ENCODE data around the gene LRRC10B.
A peak's percentile ranks its signal among the peaks of the same experiment; 100 is the strongest.

The LRRC10B gene

DNA sequence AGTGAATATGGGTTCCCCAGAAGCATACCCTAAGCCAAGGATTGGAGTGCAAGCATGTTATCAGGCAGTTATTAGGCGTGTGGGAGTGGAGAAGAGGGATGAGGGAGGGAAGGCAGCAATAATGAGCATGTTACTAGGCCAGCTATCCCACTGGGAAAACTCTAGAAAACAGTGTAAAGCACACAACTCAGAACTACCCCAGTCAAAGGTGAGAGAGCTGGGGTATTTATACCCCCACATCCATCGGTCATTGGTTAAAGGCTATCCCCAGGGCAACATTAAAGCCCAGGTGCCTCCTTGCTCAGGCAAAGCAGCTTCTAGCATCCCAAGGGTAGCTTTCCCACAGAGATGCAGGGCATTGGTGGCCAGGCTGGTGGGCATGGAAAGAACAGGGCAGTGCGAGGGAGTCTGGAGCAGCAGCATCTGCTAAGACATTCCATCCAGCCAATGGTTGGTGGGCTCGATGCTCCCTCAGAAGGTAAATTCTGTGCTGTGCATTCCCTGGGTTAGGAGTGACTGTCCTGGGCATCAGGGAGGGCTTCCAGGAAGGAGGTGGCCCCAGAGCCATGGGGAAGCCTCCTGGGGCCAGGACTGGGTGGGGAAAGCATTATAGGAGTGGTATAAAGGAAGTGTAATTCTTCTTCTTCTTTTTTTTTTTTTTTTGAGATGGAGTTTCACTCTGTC is 21.1 kb upstream of the LRRC10B start:
- DNase-seq = no peak

- no peak for DNase-seq
Observed at GRCh38 chr11:61488651-61489291, 19.8 kb upstream of the LRRC10B start.

DNA sequence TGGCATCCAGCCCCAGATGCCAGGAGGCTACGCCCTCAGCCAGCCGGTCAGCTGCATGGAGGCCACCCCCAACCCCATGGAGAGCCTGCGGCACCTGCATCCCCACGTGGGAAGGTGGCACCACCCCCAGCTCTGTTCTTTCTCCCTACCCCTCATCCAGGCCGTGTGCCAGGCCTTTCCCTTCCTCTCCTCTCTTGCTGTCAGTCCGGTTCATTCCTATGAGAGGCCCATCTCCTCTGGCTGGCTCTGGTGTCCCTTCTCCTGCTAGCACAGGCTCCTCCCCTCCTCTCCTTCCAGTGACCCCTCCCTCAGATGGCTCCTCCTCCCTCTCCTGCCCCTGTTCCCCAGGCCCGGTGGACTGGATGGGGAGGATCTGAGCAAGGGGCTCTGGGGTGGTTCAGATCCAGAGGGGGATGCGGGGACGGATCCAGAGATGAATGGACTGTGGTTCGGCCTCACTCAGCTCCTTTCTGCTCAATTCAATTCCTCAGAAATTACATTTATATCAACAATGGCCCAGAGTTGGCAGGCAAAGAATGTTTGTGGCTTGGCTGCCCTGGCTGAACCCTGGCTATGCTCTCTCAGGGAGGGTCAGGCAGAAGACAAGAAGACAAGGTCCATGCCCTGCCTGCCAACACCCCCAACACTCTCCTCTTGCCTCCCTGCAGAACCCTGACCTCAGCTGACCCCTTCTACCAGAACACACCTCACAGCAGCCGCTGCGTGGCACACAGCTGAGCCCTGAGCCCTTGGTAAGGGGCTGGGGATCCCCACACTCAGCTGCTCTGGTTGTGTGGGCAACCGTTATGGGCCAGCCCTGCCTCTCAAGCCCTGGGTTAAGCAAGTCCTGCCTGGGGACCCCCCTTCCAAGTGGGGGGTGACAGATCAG is 18.5 kb upstream of the LRRC10B start:
- no peak for DNase-seq

- DNase-seq = no peak
Observed at GRCh38 chr11:61491736-61492395, 16.7 kb upstream of the LRRC10B start.

- no peak for DNase-seq
Observed at GRCh38 chr11:61494381-61494961, 14.1 kb upstream of the LRRC10B start.

DNA sequence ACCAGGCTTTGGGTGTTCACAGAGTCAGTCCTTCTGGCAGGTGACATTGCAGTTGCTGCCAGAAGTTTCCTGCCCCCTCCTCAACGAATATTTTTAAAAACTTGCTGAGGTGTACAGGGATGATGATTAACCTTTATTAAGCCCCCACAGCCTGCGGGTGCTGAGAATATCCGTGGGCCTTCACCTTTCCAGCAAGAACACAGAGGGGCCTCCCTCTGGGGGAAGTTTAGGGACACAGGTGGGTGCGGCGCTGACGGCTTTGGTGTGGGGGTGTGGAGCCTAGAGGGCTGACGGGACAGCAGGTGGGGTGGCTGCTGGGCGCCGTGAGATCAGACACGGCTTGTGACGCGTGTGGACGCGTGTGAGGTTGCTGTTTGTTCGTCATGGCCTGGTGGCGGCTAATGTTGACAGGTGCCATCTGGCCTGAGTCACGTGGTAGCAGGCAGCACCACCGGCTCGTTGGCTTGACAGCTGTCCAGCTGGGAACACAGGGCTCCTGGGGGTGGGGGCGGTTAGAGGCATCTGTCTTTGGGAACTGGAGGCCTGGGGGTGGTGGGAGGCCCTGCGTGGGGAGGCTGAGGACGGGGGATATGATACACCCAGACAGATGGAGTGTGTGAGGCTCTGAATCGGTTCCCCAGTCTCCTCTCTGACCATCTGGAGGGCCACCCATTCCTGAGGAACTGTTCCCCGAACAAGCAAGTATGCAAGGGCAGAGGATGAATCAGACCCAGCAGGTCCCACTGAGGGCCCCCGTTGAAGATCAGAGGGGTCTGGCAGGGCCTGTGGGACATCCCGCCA is 12.5 kb upstream of the LRRC10B start:
- peak in 1 of 2 experiments; percentile 58 for DNase-seq

GRCh38 chr11:61496602-61497400 is 11.7 kb upstream of the LRRC10B start:
- DNase-seq = no peak

- no peak for DNase-seq
Observed at GRCh38 chr11:61497473-61497872, 11.1 kb upstream of the LRRC10B start.

DNA sequence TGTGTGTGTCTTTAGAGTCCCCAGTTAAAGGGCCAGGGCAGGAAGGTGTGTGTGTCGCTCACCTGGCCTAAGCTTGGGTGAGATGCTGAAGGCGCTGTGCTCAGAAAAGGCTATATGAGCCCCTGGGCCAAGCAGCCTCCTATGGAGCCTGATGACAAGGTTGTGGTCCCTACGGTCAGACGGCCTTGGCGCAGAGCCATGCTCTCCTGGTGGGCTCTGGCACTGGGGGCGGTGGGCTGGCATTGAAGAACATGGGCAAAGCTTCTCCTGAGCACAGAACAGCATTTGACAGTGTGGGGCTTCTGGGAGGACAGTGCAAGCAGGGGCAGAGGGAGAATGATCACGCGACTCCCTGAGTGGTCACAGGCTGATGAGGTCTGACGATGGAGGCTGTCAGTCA is 10.7 kb upstream of the LRRC10B start:
- no peak for DNase-seq

DNA sequence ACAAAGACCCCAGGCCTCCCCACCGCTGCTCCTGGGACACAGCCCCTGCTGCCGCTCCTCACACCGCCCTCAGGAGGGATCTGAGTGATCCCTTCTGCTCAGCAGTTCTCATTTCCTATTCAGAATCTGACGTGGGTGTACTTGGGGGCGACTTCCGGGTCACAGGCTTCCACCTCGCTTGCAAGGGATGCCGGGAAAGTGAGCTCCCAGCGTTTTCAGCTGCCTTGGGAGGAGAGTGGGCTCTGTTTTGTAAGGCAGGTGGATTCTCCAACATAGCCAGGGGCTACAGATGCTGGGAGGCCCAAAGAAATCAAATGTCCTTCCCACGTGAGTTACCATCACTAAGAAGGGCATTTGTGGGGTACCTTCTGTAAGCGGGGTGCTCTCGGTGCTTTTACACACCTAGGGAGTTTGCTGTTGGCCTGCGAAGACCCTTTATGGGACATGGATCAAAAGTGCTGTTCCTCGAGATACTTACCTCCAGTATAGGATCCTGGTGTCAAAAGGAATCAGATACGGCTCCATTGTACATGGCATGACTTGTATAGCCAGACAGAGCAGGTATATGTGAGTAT is 9.7 kb upstream of the LRRC10B start:
- no peak for DNase-seq

- DNase-seq = no peak
Observed at GRCh38 chr11:61499816-61500491, 8.6 kb upstream of the LRRC10B start.

DNA sequence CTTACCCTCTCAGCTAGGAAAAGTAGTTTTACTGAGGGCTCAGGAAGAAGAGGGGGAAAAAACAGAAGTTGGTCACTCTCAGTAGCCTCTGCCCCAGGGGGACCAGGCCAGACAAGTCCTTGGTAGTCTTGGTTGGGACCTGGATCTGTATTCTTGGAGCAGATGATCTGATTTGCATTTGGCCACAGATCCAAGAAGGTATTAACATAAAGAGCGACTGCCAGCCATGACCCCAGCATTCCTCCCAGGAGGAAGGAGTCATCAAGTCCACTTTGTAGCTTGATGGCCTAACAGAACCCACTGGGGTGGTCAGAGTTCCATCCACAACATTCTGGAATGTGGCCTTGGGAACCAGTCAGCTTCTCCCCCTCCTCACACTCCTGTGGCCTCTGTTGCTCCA is 6.0 kb upstream of the LRRC10B start:
- no peak for DNase-seq

DNA sequence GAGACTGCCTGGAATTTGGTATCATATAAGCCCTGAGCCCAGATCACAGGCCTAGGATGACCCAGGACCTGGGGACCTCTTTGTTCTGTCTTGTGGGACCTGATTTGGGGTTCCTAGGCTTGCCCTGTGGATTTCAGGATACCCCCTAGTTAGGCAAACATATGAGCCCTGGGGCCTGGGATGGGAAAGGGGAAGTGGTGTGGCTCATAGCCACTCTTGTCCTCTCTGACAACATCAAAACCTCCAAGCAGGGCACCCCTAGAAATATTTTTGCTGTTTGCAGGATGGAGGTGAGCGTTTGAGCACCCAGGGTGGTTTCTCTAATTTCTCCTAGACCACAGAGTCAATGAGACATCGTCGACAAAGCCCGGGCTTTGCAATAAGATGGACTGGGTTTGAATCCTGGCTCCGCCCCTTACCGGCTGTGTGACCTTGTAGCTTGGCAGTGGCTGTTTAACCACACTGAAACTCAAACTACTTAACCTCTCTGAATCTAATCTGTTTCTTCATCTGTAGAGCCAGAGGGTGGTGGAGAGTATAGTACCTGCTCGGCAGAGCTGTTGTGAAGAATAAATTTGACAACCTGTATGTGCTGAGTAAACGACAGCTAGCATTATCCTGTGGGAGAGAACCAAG is 5.3 kb upstream of the LRRC10B start:
- no peak for DNase-seq

DNA sequence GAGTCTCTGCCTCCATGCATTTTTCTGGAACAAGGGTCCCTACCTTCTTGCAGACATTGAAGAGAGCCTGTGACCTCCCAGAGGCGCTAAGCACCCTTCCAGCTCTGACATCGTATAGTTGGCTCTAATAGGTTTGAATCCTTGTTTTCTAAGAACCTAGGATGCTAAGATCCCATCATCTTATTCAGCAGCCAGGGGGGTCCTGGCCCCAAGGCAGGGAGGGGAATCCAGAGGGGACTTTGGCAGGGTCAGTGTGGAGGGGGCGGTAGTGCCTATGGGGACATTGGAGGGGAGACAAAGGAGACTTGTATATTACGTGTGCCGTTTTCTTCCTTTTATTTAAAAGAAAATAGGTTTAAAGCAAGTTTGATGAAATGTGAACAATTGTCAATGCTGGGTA is 3.4 kb upstream of the LRRC10B start:
- no peak for DNase-seq

- DNase-seq = peak in 1 of 2 experiments; percentile 40
Observed at GRCh38 chr11:61505640-61506155, 2.9 kb upstream of the LRRC10B start.

DNA sequence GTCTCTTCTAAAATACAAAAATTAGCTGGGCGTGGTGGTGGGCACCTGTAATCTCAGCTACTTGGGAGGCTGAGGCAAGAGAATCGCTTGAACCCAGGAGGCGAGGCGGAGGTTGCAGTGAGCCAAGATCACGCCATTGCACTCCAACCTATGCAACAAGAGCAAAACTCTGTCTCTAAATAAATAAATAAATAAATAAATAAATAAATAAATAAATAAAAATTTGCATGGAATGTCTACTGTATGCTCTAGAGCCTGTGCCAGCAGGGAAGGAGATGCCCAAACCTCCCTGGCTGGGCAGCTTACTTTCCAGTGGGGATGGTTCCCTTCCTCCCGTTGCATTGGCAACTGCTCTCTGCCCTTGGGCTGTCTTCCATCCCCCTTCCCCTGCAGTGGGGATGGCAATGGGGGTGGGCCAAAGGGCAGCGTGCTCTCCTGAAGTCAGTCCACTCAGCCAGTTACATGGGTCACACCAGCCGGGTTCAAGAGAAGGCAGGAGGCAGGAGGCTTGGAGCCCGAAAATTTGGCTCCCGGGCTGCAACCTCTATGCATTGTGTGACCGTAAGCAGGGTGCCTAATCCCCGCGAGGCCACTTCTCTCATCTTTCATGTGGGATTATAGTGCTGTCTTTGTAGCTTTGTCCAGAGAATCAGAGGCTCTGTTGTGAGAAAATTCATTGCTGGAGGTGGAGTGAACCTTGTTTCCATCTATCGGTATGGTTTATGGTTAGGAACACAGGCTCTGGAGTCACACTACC is 1.4 kb upstream of the LRRC10B start:
- DNase-seq = no peak

DNA sequence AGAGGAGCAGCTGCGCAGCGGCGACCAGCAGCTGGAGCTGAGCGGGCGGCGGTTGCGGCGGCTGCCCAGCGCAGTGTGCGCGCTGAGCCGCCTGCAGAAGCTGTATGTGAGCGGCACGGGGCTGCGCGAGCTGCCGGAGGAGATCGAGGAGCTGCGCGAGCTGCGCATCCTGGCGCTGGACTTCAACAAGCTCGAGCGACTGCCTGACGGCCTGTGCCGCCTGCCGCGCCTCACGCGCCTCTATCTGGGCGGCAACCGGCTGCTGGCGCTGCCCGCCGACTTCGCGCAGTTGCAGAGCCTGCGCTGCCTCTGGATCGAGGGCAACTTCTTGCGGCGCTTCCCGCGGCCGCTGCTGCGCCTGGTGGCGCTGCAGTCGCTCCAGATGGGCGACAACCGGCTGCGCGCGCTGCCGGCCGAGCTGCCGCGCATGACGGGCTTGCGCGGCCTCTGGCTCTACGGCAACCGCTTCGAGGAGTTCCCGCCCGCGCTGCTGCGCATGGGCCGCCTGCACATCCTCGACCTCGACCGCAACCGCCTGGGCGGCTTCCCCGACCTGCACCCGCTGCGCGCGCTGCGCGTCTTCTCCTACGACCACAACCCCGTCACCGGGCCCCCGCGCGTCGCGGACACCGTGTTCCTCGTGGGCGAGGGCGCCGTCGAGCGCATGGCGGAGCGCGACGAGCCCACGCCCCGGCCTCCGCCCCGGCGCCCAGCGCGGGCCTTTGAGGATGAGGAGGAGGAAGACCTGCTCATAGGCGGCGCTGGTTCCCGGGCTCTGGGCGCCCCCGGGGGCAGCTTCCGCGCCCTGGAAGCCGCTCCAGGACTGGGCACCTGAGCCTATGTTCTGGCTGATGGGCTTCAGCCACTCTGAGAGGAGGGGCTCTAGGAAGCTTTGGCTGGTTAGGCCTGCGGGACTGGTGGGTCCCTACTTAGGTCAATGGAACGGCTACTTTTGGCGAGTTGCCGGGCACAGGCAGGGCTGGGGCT is 787 bp downstream of the LRRC10B start:
- DNase-seq = peak; percentile 27 to 76

Measured in NCI-H446 (cell line).